CD4-positive, alpha-beta T cell treated with Interleukin-6 at 100 ng/mL for 8 hours (primary cell): ENCODE results near the gene DUSP5.
A peak's percentile ranks its signal among the peaks of the same experiment; 100 is the strongest.
"Not testable (repeated sequence)": the region's sequence is repeated elsewhere in the genome, so short reads cannot be mapped to it uniquely, and the experiment has no call there.

Source experiments
- DNase-seq: peaks from one replicate; pipeline ENCODE4 v3.0.0-alpha.2; 2020; ENCODE audit warnings: mixed read lengths, low spot score

The DUSP5 gene

GRCh38 chr10:110522365-110522988 is 24.8 kb downstream of the DUSP5 start:
- no peak for DNase-seq

GRCh38 chr10:110523736-110524135 is 26.0 kb downstream of the DUSP5 start:
- DNase-seq: no peak

- DNase-seq: no peak
Measured at GRCh38 chr10:110524179-110524858, 26.6 kb downstream of the DUSP5 start.

- DNase-seq: no peak
Measured at GRCh38 chr10:110524859-110525232, 27.1 kb downstream of the DUSP5 start.

- no peak for DNase-seq
Measured at GRCh38 chr10:110525349-110526260, 27.9 kb downstream of the DUSP5 start.

- no peak for DNase-seq
Measured at GRCh38 chr10:110527731-110528171, 30.0 kb downstream of the DUSP5 start.

GRCh38 chr10:110528224-110528996 is 30.7 kb downstream of the DUSP5 start:
- no peak for DNase-seq

GRCh38 chr10:110528997-110529524 is 31.4 kb downstream of the DUSP5 start:
- peak; percentile 17 for DNase-seq

- DNase-seq: no peak
Measured at GRCh38 chr10:110529596-110530011, 31.9 kb downstream of the DUSP5 start.

GRCh38 chr10:110530131-110530831 is 32.6 kb downstream of the DUSP5 start:
- no peak for DNase-seq

- no peak for DNase-seq
Measured at GRCh38 chr10:110531687-110532086, 34.0 kb downstream of the DUSP5 start.

GRCh38 chr10:110532628-110533027 is 34.9 kb downstream of the DUSP5 start:
- DNase-seq: not testable (repeated sequence)

GRCh38 chr10:110533149-110533548 is 35.4 kb downstream of the DUSP5 start:
- no peak for DNase-seq

- DNase-seq: no peak
Measured at GRCh38 chr10:110534571-110534970, 36.9 kb downstream of the DUSP5 start.

GRCh38 chr10:110535958-110536891 is 38.5 kb downstream of the DUSP5 start:
- DNase-seq: peak; percentile 47

- no peak for DNase-seq
Measured at GRCh38 chr10:110539091-110539490, 41.4 kb downstream of the DUSP5 start.

- DNase-seq: no peak
Measured at GRCh38 chr10:110540031-110540430, 42.3 kb downstream of the DUSP5 start.

GRCh38 chr10:110544958-110545537 is 47.3 kb downstream of the DUSP5 start:
- no peak for DNase-seq

GRCh38 chr10:110546077-110546476 is 48.4 kb downstream of the DUSP5 start:
- no peak for DNase-seq
